Skeletal muscle tissue (tissue), 4 donors: Measurements from ENCODE around the gene STEEP1. TPM values are rescaled to one million over a fixed set of nuclear protein-coding genes. Genes with fewer than 3 reads are reported as not detected.

ENCODE experiments used
- H3K27ac ChIP-seq: one replicate; pipeline ENCODE4 v1.7.0; 2013; ENCODE audit warnings: mild to moderate bottlenecking, low read depth, low read length, inconsistent platforms
- H3K27me3 ChIP-seq, 3 donors: one replicate each; pipeline ENCODE4 v1.7.0; 2013; ENCODE audit warnings: low read length in 3 of 3; ENCODE audit not compliant: control insufficient read depth in 3 of 3, insufficient read depth in 3 of 3
- H3K36me3 ChIP-seq, 3 donors: one replicate each; pipeline ENCODE4 v1.7.0; 2013; ENCODE audit warnings: low read length in 3 of 3; ENCODE audit not compliant: control insufficient read depth in 3 of 3, insufficient read depth in 3 of 3
- H3K4me1 ChIP-seq, 3 donors: one replicate each; pipeline ENCODE4 v1.7.0; 2013; ENCODE audit warnings: low read length in 3 of 3, mild to moderate bottlenecking in 3 of 3; ENCODE audit not compliant: control insufficient read depth in 3 of 3, insufficient read depth in 3 of 3
- H3K4me3 ChIP-seq, 3 donors: one replicate each; pipeline ENCODE4 v1.7.0; 2013; ENCODE audit warnings: low read length in 3 of 3
- H3K9ac ChIP-seq, 3 donors: one replicate each; pipeline ENCODE4 v1.7.0; 2013; ENCODE audit warnings: low read length in 3 of 3, mild to moderate bottlenecking in 3 of 3, moderate library complexity in 2 of 3, low read depth in 1 of 3
- H3K9me3 ChIP-seq, 3 donors: one replicate each; pipeline ENCODE4 v1.7.0; 2013; ENCODE audit warnings: low read length in 3 of 3; ENCODE audit not compliant: control insufficient read depth in 3 of 3
- total RNA-seq: library from RNA; depleted of rRNA; stranded (reverse); fragments of >200 nt; gene quantifications from one replicate; pipeline ENCODE4 v1.2.3, GENCODE V29; 2014
- donor health status: Osteomylitis.

Gene STEEP1
- total RNA-seq, 1 donor from 2014 or later, result 25.1 TPM

DNA sequence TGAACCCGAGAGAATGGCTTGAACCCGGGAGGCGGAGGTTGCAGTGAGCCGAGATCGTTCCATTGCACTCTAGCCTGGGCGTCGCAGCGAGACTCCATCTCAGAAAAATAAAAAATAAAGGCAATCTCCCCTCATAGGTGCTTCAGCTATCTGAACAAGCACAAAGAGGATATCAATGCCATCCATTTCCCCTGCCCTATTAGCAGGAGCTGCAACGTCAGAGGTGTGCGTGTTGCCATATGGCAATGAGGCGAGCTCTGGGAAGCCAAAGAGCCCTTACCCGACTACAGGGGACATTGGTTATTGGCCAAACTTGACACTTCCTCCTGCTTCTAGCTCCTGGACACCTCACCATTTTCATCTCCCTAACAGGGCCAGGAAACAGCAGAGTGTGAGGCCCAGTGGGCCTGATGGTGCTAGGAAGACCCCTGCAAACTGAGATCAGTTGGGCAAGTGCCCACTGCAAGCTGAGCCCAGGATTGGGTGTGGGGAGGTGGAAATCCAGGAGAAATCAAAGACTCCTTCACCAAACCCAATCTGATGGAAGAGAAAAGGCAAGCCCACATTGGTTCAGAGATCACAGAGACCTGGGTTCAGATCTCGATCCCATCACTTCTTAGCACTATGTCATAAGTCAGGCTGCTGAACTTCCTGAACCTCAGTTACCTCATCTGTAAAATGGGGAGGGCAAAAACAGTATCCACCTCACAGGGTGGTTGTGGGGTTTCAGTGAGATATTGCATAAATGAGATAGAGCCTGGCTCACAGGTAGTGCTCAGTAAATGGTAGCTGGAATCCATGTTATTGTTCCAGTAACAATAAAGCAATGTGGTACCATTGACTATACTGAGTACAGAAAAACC is 75.8 kb downstream of the STEEP1 start:
- Histone ChIP-seq H3K4me1 (no peaks in the 10 kb centered on the region), H3K36me3 (no peaks in the 10 kb centered on the region), H3K9me3 (no peaks in the 10 kb centered on the region), H3K4me3 (no peak overlapping the region), H3K27me3 (no peaks in the 10 kb centered on the region), H3K9ac (no peak overlapping the region), H3K27ac (no peak overlapping the region)

DNA sequence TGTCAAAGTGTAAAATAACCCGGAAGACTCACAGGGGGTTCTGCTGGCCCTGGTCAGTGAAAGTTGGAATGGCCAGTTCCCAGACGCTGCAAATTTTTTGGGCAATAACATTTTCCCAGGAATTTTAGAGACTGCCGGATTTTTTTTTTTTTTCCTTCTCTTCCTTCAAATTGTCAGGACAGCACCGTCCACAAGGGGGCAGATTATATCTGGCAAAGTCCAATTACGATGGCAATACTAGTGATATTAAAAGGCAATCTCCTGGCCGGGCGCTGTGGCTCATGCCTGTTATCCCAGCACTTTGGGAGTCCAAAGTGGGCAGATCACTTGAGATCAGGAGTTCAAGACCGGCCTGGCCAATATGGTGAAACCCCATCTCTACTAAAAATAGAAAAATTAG is 76.5 kb downstream of the STEEP1 start:
- Histone ChIP-seq H3K36me3 (no peaks in the 10 kb centered on the region), H3K27me3 (no peaks in the 10 kb centered on the region), H3K27ac (no peak overlapping the region), H3K4me3 (no peak overlapping the region), H3K9ac (no peak overlapping the region), H3K4me1 (no peaks in the 10 kb centered on the region), H3K9me3 (no peaks in the 10 kb centered on the region)

Other genes with a start within 250 kb of the STEEP1 start
- 6.3 TPM for gene SLC25A43, start 166.1 kb downstream of the STEEP1 start, total RNA-seq
- 118 TPM for gene SLC25A5, start 97.0 kb downstream of the STEEP1 start, total RNA-seq
- 19.8 TPM for gene UBE2A, start 9.2 kb upstream of the STEEP1 start, total RNA-seq
- gene NKRF, start 41.0 kb upstream of the STEEP1 start, total RNA-seq, result 3.1 TPM
- gene SEPTIN6, start 127.8 kb upstream of the STEEP1 start, total RNA-seq, result 13.0 TPM
- 1.6 TPM for gene SOWAHD, start 193.2 kb upstream of the STEEP1 start, total RNA-seq
- 6,835 TPM for gene RPL39, start 226.2 kb upstream of the STEEP1 start, total RNA-seq